ENCODE data around the gene COA6.

The COA6 gene, protein sequence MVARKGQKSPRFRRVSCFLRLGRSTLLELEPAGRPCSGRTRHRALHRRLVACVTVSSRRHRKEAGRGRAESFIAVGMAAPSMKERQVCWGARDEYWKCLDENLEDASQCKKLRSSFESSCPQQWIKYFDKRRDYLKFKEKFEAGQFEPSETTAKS

DNA sequence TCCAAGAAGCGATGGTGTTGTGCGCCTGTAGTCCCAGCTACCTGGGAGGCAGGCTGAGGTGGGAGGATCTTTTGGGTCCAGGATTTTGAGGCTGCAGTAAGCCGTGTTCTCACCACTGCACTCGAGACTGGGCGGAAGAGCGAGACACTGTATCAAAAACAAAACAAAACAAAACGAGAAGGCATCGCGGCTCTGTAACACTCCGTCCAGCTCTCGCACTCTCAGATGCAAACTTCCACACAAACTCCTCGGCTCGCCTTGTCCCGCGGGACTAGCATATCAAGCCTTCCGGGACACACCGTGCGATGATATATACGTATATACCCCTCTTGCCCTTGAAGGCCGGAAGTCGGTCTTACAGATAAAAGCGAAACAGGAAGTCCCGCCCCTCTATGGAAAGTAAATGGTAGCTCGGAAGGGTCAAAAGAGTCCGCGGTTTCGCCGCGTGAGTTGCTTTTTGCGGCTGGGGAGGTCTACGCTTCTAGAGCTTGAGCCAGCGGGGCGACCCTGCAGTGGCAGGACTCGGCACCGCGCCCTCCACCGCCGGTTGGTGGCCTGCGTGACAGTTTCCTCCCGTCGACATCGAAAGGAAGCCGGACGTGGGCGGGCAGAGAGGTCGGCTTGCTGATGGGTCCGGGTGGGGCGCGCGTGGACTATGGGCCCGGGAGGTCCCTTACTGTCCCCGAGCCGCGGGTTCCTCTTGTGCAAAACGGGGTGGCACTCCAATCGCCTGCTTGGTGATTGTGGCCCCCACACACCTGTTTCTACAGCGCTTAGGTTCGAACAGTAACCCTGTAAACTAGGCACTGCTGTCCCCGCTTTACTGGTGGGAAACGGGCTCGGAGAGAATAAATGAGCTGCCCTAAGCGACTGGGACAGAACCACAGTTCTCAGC, at the start of gene COA6:
Gene COA6, plus strand, starts transcription at position 393 of the 895 bp plus-strand sequence. Its CDS starts 11 bp downstream, at position 404.
- DNase-seq (ENCODE audit: low spot score) = peak; percentile 93

GRCh38 chr1:234324821-234325220, 48.4 kb upstream of the COA6 start:
- DNase-seq (ENCODE audit: low spot score) = no peak

DNA sequence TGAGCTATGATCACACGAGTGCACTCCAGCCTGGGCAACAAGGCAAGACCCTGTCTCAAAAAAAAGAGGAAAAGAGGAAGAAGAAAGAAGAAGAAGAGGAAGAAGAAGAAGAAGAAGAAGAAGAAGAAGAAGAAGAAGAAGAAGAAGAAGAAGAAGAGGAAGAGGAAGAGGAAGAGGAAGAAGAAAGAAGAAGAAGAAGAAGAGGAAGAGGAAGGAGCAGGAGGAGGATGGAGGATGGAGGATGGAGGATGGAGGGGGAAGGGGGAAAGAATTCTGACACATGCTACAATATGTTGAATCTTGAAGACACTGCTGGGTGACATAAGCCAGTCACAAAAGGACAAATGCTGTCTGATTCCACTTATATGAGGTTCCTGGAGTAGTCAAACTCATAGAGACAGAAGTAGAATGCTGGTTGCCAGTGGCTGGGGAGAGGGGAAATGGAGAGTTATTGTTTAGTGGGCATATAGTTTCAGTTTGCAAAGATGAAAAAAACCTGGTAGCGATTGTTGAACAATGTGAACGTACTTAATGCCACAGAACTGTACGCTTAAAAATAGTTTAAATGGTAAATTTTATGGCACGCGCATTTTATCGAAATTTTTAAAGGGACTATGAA, 47.3 kb upstream of the COA6 start:
- DNase-seq (ENCODE audit: low spot score) = peak; percentile 22

DNA sequence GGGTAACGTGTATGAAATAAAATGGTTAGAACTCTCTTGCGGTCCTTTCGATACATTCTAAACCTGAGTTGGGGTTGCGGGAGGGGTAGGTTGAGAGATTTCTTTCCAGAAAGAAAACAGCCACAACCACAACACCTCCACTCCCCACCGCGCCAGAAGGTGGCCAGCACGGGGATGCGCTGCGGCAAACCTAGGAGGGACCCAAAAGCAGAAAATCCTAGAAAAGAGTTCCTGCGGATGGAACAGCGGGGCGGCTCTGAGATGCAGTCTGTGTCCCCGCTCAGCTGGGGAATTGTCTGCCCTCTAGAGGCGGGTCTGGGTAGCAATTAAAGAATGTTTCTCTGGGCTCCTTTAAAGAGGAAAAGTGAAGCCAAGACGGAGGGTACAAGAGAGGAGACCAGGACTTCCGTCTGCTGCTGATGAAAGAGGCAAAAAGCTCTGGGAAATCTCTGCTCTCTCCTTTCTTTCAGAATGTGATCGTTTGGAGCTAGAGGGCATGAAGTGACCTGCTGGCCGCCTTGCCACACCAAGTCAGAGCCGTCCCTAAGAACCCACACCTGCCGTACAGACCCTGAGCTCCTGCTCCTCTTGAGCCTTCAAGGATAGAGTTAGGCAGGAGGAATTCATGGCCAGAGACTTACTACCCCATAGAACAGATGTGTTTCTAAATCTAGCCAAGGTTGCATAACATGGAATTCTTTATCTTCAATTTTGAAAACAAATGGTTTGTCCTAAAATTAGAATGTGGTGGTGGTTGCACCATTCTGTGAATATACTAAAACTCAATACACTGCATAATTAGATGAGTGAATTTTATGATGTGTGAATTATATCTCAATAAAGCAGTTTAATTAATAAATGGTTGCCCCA, 46.5 kb upstream of the COA6 start:
- peak; percentile 77 for DNase-seq (ENCODE audit: low spot score)

- no peak for DNase-seq (ENCODE audit: low spot score)
Observed at GRCh38 chr1:234327577-234328164, 45.6 kb upstream of the COA6 start.

GRCh38 chr1:234330843-234331215, 42.4 kb upstream of the COA6 start:
- DNase-seq (ENCODE audit: low spot score) = no peak

DNA sequence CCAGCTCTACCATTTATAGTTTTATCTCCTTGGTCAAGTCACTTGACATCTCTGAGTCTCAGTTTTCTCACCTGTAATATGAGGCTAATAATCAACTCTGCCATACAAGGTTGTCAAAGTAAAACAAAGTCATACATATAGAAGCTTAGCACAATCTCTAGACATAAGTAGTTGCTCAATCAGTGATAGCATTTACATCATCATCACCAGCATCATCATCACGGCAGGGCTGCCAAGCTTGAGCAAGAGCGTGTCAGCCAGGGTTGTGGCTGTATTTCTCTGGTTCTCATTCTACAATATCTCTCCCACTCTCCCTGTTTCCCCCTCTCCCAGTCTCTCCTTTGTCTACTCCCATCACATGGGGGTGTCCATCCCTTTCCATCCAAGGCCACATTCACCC, 41.7 kb upstream of the COA6 start:
- no peak for DNase-seq (ENCODE audit: low spot score)

GRCh38 chr1:234336359-234336758, 36.9 kb upstream of the COA6 start:
- no peak for DNase-seq (ENCODE audit: low spot score)

DNA sequence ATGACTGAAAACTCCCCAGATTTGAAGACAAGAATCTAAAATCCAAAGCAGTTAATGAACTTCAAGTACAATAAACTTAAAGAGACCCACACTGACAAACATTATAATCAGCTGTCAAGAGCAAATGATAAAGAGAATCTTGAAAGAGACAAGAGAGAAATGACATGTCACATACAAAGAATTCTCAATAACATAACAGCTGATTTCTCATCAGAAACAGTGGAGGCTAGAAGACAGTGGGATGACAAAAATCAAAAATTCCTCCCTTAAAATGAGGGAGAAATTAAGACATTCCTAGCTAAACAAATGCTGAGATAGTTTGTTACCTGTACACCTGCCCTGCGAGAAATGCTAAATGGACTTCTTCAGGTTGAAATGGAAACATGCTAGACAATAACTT, 36.0 kb upstream of the COA6 start:
- DNase-seq (ENCODE audit: low spot score) = no peak

GRCh38 chr1:234340528-234340927, 32.7 kb upstream of the COA6 start:
- no peak for DNase-seq (ENCODE audit: low spot score)

DNA sequence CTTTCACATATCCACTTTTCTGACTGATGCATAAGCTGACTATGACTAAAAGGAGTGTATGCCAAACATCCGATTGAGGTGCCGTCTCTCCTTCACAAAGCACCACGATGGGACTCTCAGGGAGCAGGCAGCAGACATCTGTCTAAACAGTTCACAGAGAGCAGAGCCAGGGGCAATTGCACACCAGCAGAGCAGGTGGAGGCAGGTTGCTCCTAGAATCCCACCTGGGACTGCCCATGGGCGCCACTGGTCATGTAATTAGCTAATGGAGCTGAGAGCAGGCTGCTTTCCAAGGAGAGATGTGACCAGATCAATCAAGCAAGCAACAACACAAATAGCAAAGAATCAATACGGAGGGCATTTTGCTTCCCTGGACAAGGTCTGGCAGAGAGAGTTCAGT, 30.5 kb upstream of the COA6 start:
- no peak for DNase-seq (ENCODE audit: low spot score)

DNA sequence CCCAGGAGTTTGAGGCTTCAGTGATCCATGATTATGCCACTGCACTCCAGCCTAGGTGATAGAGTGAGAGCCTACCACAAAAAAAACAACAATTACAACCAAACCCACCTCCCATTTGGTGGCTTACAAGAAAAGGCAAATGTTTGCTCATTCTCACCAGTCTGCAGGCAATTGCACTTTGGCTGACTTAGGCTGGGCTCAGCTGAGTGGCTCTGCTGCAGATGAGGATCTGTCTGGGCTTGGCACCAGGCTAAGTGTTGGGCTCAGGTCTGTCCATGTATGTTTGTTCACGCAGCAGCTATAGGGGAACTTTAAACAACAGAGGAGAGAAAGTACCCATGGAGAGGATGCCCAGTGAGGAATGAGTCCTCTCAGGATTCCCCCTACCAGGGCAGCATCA, 28.0 kb upstream of the COA6 start:
- no peak for DNase-seq (ENCODE audit: low spot score)

DNA sequence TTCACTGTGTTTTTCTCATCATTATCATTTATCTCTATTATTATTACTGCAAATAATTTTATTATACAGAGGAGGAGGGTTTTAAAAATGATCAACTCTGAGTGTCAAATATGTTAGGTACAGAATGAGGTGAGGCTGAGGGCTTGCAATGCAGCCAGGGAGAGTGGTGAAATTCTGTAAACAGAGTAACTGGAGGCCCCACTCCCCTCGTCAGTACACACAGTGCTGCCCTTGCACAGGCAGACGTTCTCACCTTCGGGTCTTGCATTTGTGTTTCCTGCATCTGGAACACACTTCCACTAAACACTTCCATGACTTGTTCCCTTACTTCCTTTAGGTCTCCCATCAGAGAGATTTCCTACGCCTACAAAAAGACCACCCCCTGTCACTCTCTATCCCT, 24.3 kb upstream of the COA6 start:
- no peak for DNase-seq (ENCODE audit: low spot score)

GRCh38 chr1:234355782-234356510, 17.3 kb upstream of the COA6 start:
- peak; percentile 13 for DNase-seq (ENCODE audit: low spot score)

DNA sequence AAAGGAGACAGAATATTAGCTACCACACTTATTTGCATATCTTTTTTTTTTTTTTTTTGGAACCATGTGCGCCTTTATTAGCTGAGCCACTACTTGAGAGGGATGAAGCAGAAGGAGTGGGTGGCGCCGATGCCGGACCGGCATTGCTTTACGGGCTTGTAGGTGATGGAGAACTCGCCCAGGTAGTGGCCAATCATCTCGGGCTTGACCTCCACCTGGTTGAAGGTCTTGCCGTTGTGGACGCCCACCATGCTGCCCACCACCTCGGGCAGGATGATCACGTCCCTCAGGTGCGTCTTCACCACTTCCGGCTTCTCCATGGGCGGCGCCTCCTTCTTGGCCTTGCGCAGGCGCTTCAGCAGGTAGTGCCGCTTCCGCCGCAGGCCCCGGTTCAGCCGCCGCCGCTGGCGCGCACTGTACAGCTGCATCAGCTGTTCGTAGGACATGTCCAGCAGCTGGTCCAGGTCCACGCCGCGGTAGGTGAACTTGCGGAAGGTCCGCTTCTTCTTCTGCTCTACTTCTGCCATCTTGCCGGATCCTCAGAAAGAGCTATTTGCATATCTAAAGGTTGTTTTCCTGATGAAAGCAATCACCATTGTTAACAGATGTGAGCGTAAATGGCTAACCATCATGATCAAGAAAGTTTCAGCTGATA, 16.5 kb upstream of the COA6 start:
- peak; percentile 47 for DNase-seq (ENCODE audit: low spot score)

DNA sequence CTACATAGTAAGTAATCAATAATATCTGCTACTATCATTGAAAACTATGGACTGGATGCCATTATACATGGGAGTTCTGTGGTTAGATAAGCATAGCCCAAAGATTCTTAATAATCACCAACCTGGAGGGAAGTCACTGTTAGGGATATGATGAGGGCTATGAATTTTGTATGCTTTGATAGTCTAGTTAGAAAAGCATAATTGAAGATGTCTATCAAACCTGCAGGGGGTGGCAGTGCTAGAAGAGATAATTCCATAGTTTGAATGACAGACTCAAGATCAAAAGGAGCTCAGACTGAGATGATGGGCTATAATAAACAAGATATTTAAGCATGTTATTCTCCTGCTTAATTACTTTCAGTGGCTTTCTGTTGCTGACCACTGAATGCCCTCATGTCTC, 15.4 kb upstream of the COA6 start:
- no peak for DNase-seq (ENCODE audit: low spot score)

GRCh38 chr1:234361102-234361603, 12.1 kb upstream of the COA6 start:
- no peak for DNase-seq (ENCODE audit: low spot score)

DNA sequence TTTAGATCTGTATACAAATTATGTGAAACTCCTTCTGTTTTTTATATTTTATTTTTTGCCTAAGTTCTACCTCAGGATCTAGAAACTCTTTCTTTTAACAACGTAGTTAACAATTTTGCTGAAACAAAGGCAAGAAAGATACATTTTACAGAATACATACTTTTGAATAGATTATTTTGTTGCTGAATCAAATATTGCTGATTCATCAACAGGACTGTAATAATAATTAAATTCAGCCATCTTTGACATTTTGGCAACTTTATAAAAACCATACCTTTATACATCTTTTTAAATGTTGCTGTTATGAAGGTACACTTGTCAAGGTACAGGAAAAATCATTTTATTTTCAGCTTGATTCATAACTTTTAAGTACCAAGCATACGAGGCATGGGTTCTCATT, 10.7 kb upstream of the COA6 start:
- no peak for DNase-seq (ENCODE audit: low spot score)

DNA sequence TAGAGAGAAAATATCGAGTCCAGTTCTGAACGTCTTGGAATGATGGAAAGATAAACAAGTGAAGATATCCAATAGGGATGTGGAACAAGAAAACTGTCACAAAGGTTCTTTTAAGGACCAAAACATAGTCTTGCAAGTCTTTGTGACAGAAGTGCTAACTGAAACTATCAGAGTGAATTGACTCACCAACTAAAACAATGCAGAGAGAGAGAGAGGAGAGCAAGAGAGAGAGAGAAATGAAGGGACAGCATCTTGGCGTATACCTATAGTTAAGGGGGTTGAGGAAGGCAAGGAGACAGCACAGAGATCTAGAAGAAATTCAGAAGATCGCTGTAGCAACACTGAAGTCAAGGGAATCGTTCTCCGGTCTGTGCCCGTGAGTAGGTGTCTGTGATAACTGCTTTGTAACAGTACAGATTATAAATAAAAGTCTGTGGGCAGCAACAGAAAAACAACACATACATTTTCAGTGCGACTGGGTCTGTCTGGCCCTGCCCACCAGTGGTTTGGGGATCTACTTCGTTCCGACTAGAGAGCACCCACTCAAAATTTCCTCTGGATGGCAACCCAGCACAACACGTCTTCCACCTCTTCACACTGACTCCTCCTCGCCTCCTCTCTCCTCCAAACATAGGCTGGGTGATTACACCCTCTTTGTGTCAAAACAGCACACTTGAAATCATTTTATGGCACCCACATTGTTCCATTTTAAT, 4.8 kb upstream of the COA6 start:
- DNase-seq (ENCODE audit: low spot score) = peak; percentile 44

GRCh38 chr1:234369033-234369430, 4.2 kb upstream of the COA6 start:
- DNase-seq (ENCODE audit: low spot score) = no peak
